Adipocyte (in vitro differentiated cells): ENCODE data around the gene TRIM72.
"Not testable (repeated sequence)": the region's sequence is repeated elsewhere in the genome, so short reads cannot be mapped to it uniquely, and the experiment has no call there.

ENCODE experiments used
- DNase-seq: peaks from one replicate; pipeline ENCODE4 v3.0.0-alpha.2; 2015; ENCODE audit warnings: low read depth
- H3K27me3 ChIP-seq: replicated peaks from 2 replicates; pipeline ENCODE4 v1.7.0; 2013; ENCODE audit warnings: mild to moderate bottlenecking, low read length, moderate library complexity; ENCODE audit not compliant: control insufficient read depth, insufficient read depth
- H3K36me3 ChIP-seq: 2 replicates; pipeline ENCODE4 v1.7.0; 2013; ENCODE audit warnings: low read length, mild to moderate bottlenecking, moderate library complexity; ENCODE audit not compliant: control insufficient read depth, insufficient read depth, severe bottlenecking
- H3K4me1 ChIP-seq: 2 replicates; pipeline ENCODE4 v1.7.0; 2013; ENCODE audit warnings: mild to moderate bottlenecking, low read length, moderate library complexity; ENCODE audit not compliant: control insufficient read depth, insufficient read depth
- H3K4me3 ChIP-seq: 2 replicates; pipeline ENCODE4 v1.7.0; 2013; ENCODE audit warnings: mild to moderate bottlenecking, low read length, moderate library complexity
- H3K9ac ChIP-seq: 2 replicates; pipeline ENCODE4 v1.7.0; 2013; ENCODE audit warnings: mild to moderate bottlenecking, low read length, moderate library complexity
- H3K9me3 ChIP-seq: 2 replicates; pipeline ENCODE4 v1.7.0; 2013; ENCODE audit warnings: mild to moderate bottlenecking, low read length, moderate library complexity; ENCODE audit not compliant: control insufficient read depth

Gene TRIM72

DNA sequence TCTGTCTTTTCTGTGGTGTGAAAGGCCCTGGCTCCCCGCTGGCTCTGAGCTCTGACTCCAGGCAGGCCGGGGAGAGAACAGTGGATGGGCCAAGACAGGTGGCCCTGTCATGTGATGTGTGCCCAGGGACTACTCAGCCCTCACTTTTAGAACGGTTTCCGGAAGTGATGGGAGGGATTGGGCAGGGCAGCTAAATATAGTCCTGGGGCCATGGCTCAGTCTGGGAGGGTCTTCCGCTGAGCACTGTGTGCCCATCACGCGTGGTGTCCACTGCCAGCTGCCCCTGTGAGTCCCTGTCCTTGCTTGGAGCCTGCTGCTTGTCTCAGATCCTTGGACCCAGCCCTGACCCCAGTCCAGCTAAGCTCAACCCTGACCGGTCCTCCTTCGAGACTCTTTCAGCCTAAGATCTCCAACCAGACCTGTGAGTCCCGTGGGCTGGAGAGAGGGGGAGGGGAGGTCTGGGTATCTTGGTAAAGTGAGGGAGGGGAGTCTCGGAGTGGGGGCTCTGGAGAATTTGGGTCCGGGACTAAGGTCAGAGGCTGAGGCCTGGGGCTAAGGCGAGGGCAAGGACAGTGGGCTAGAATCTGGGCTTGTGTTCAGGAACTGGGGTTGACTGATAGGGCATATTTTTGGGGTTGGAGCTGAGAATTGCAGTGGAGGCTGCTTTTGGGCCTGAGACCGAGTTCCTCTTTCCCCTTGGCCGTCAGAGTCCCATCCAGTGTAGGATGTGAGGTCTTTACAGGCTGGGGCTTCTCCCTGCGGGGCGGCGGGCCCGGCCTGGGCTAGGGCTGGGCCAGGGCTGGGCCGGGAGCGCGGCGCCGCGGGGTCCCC, at the start of gene TRIM72:
Gene TRIM72 (plus strand): TSS at position 243 of the 831 bp plus-strand sequence. CDS start 620 bp downstream, outside the sequence.
- H3K4me3 ChIP-seq: peak within 1 kb of the TSS; percentile 68
- peaks cover 7% of the 10 kb centered on the region for H3K4me1 ChIP-seq
- peaks cover 59% of the 10 kb centered on the region for H3K27me3 ChIP-seq
- H3K9ac ChIP-seq: no peak within 1 kb of the TSS
- no peak for DNase-seq
- H3K9me3 ChIP-seq: no peaks in the 10 kb centered on the region
- H3K36me3 ChIP-seq: no peaks in the 10 kb centered on the region

- Histone ChIP-seq H3K9ac (no peak overlapping the region), H3K27me3 (peaks cover 3% of the 10 kb centered on the region), H3K4me1 (no peaks in the 10 kb centered on the region), H3K36me3 (no peaks in the 10 kb centered on the region), H3K4me3 (no peak overlapping the region), H3K9me3 (no peaks in the 10 kb centered on the region)
- DNase-seq: no peak
These were observed 46.6 kb upstream of the TRIM72 start for GRCh38 chr16:31167315-31167714.

DNA sequence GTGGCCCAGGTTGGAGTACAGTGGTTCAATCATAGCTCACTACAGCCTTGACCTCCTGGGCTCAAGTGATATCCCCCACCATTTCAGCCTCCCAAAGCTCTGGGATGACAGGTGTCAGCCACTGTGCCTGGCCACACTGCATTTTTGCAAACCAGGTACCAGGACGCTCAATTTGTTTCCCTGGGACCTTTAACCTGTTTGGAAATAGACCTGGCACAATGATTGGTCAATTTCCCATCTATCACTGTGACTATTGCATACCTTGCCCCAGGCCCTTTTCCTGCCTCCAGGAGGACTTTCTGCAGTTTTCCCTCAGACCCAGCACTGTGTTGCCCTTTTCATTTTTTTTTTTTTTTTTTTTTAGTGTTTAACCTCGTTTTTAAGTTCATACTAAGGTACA, 45.1 kb upstream of the TRIM72 start:
- H3K9ac ChIP-seq: no peak overlapping the region
- no peaks in the 10 kb centered on the region for H3K27me3 ChIP-seq
- H3K4me1 ChIP-seq: no peaks in the 10 kb centered on the region
- H3K4me3 ChIP-seq: no peak overlapping the region
- no peaks in the 10 kb centered on the region for H3K9me3 ChIP-seq
- no peaks in the 10 kb centered on the region for H3K36me3 ChIP-seq
- DNase-seq: no peak

DNA sequence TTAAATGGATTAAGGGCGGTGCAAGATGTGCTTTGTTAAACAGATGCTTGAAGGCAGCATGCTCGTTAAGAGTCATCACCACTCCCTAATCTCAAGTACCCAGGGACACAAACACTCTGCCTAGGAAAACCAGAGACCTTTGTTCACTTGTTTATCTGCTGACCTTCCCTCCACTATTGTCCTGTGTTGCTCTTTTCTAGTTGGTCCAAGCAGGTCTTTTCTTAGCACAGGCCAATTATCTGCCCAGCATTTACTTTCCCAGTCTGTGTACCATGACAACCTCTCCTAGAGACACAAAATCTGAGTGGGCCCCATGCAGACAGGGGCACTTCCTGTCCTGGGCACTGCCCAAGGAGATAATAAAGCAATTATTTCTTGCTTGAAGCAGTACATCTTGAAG, 43.9 kb upstream of the TRIM72 start:
- not testable (repeated sequence) for H3K9me3 ChIP-seq, H3K9ac ChIP-seq

DNA sequence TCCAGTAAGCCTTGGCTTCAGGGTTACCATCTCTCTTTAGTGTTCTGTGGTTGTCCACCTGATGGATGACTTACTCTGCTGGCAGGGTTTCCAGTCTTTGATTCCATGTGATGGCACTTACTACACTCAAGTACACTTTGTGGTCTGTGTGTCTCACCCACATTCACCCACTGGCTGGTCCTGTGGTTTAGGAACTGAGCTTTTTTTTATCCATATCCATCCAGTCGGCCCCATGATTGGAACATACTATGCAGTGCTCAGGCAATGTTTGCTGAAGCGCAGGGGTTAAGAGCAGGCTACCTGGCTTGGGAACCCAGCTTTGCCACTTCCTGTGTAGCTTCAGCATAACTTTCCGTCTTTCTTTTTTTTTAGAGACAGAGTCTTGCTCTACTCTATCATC, 36.8 kb upstream of the TRIM72 start:
- no peak for DNase-seq
- Histone ChIP-seq H3K27me3 (no peaks in the 10 kb centered on the region), H3K9ac (no peak overlapping the region), H3K9me3 (no peaks in the 10 kb centered on the region), H3K4me3 (no peak overlapping the region), H3K36me3 (no peaks in the 10 kb centered on the region), H3K4me1 (peaks cover 14% of the 10 kb centered on the region)

More for the DNA sequence above, 43.9 kb upstream of the TRIM72 start:
- H3K27me3 ChIP-seq, H3K4me3 ChIP-seq, H3K4me1 ChIP-seq, DNase-seq, H3K36me3 ChIP-seq: not testable (repeated sequence)

DNA sequence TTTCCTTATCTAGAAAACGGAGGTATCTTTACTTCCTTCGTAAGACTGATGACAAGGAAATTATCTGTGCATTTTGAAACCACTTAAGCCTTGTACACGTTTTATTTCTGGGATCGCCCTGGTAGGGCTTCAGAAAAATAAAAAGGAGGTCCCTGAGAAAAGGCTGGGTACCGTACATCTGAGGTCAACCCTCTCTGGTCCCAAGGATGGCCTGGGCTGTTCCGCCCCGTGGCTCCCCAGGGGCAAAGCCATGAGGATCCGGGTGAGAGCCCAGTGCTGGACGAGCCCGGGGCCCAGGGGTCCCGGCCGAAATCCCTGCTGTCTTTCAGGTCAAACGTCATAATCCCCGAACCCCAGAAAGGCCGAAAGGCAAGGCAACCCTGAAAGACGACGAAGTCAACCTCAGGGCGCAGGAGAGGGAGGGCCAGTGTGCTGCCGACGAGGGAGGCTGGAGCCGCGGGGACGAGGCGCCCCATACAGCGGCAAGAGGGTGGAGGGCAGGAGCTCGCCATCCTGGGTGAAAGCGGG, 34.6 kb upstream of the TRIM72 start:
- Histone ChIP-seq H3K9me3 (no peaks in the 10 kb centered on the region), H3K9ac (peak overlapping the region; percentile 96), H3K27me3 (no peaks in the 10 kb centered on the region), H3K4me3 (peak overlapping the region; percentile 95), H3K36me3 (peaks cover 20% of the 10 kb centered on the region), H3K4me1 (peaks cover 34% of the 10 kb centered on the region)
- no peak for DNase-seq

DNA sequence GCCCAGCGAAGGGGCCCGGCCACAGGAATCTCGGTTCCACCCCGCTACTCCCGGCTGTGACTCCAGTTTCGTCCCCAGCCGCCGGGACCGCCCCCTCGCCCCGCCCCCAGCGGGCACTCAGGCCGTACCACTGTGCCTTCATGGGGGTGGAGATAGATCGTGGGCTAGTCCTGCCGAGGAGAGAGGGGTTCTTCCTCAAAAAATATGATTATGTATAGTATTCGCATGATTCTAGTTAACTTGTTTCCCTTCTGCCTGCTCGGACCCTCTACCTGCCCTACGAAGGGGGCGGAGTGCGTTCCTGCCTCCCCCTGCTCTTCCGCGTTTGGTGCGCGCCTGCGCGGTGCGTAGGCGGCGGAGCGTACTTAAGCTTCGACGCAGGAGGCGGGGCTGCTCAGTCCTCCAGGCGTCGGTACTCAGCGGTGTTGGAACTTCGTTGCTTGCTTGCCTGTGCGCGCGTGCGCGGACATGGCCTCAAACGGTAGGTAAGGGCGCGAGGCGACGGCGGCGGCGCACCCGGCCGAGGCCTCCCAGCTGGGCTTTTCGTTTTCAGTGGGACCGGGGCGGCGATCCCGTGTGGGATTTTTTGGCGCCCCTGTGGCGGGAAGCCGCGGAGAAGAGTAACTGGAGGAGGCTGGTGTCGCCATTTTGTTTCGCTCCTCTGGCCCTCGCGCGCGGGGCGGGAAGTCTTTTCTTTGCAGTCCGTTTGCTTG, 34.0 kb upstream of the TRIM72 start, which contains the start of gene FUS:
Gene FUS (plus strand): TSS at position 393 of the 713 bp plus-strand sequence. CDS start 76 bp downstream, at position 469.
- H3K4me3 ChIP-seq: peak within 1 kb of the TSS; percentile 95
- H3K4me1 ChIP-seq: peaks cover 34% of the 10 kb centered on the region
- peaks cover 26% of the 10 kb centered on the region for H3K36me3 ChIP-seq
- peak; percentile 96 for DNase-seq
- H3K27me3 ChIP-seq: no peaks in the 10 kb centered on the region
- peak within 1 kb of the TSS; percentile 96 for H3K9ac ChIP-seq
- H3K9me3 ChIP-seq: no peaks in the 10 kb centered on the region

DNA sequence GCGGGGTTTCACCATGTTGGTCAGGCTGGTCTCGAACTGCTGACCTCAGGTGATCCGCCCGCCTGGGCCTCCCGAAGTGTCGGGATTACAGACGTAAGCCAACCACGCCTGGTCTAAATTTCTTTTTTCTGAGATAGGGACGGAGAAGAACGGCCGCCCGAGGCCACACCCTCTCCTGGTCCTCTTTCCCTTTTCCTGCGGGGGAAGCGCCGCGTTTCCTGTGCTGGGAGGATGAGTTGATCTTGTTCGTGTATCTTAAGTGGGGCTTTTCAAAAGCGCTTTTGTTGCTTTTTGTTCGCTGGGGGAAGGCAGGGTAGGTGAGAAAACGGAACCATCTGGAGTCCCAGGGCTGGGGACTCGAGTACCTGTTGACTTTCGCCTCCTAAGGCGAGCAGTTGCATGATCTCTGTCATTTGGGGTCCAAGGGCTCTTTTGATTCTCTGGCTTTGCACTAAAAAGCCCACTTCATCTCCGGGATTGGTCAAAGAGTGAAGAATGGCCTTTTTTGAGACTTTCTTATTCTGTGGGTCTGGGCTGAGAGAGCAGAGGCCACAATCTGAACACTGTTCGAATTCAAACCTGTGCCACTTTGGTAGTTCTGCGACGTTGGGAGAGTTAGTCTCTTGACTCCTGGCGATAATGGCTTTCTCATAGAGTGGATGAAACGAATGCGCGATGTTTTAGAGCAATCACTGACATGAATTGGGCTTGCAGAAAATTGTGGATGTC, 32.7 kb upstream of the TRIM72 start:
- peak; percentile 65 for DNase-seq
- H3K27me3 ChIP-seq: no peaks in the 10 kb centered on the region
- H3K36me3 ChIP-seq: peaks cover 40% of the 10 kb centered on the region

DNA sequence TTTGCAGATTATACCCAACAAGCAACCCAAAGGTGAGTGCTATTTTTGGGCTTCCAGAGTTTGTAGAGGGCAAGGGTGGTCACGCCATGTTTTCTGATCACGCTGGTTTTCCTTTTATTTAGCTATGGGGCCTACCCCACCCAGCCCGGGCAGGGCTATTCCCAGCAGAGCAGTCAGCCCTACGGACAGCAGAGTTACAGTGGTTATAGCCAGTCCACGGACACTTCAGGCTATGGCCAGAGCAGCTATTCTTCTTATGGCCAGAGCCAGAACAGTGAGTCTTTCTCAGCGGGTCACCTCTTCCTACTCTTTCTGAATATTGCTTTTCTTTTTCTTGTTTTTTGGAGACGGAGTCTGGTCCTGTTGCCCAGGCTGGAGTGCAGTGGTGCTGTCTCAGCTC, 31.5 kb upstream of the TRIM72 start:
- Histone ChIP-seq H3K9ac (peak overlapping the region; percentile 96), H3K27me3 (no peaks in the 10 kb centered on the region), H3K9me3 (no peaks in the 10 kb centered on the region), H3K4me3 (peak overlapping the region; percentile 95), H3K4me1 (peaks cover 34% of the 10 kb centered on the region), H3K36me3 (peaks cover 51% of the 10 kb centered on the region)
- DNase-seq: peak; percentile 34

More for the DNA sequence above, 32.7 kb upstream of the TRIM72 start:
- peak overlapping the region; percentile 96 for H3K9ac ChIP-seq
- peak overlapping the region; percentile 95 for H3K4me3 ChIP-seq
- peaks cover 34% of the 10 kb centered on the region for H3K4me1 ChIP-seq
- no peaks in the 10 kb centered on the region for H3K9me3 ChIP-seq

GRCh38 chr16:31183432-31184428, 30.2 kb upstream of the TRIM72 start:
- H3K4me1 ChIP-seq: peaks cover 32% of the 10 kb centered on the region
- no peaks in the 10 kb centered on the region for H3K9me3 ChIP-seq
- DNase-seq: no peak
- peak overlapping the region; percentile 96 for H3K9ac ChIP-seq
- peaks cover 64% of the 10 kb centered on the region for H3K36me3 ChIP-seq
- H3K27me3 ChIP-seq: no peaks in the 10 kb centered on the region
- peak overlapping the region; percentile 95 for H3K4me3 ChIP-seq
